ENCODE data around the gene DCC.

The DCC gene

DNA sequence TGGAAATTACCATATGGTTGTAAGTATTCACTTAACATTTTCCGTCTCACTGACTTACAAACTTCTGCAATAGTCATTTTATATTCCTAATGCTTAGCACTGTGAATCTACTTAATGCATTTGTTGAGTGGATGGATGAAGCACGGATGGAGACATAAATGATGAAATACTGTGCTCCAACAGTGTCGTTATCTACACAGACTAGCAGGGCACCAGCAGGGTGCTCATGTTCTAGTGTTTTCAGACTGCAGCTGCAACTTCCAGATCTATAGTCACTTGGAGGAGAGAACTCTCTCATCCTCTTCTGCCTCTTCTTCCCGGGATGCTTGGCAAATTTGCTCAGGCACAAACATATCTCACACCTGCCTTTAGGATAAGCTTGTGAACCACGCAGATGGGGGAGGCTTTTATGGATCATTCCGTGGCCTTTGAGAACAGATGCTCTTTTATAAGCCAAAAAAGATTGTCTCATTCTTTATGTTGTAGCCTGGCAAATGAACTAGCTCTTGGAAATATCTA, 1086.7 kb downstream of the DCC start:
- Histone ChIP-seq H2BK5ac (ENCODE audit: low read depth, low read length, poor library complexity, severe bottlenecking) (no peak overlapping the region), H4K8ac (ENCODE audit: low read length) (no peak overlapping the region), H3K9me3 (ENCODE audit: control insufficient read depth, low read length) (no peaks in the 10 kb centered on the region), H3K79me1 (replicated peaks; ENCODE audit: low read length, poor library complexity, severe bottlenecking) (no peaks in the 10 kb centered on the region), H2AK5ac (ENCODE audit: low read length, severe bottlenecking) (no peak overlapping the region), H2AFZ (ENCODE audit: low read depth, low read length) (no peak overlapping the region), H2BK15ac (ENCODE audit: low read depth, poor library complexity, severe bottlenecking) (no peak overlapping the region), H3K4me3 (ENCODE audit: insufficient read depth in 1 of 2, low read depth in 1 of 2, low read length in 2 of 2) (no peak overlapping the region), H3K27ac (ENCODE audit: low read length, poor library complexity, severe bottlenecking) (no peak overlapping the region), H2BK12ac (ENCODE audit: low read length in 2 of 2) (no peak overlapping the region), H3K27me3 (ENCODE audit: control insufficient read depth in 1 of 2, insufficient read depth in 1 of 2, low read length in 2 of 2) (no peaks in the 10 kb centered on the region), H3K9ac (ENCODE audit: low read length) (no peak overlapping the region), H3K4ac (ENCODE audit: low read depth in 1 of 2, low read length in 2 of 2) (no peak overlapping the region), H3K18ac (ENCODE audit: low read depth in 1 of 2, low read length in 2 of 2) (no peak overlapping the region), H4K91ac (ENCODE audit: low read length) (no peak overlapping the region), H3K4me2 (ENCODE audit: low read length, poor library complexity, severe bottlenecking) (no peak overlapping the region), H3K14ac (ENCODE audit: low read length in 2 of 2) (no peak overlapping the region), H3K36me3 (ENCODE audit: control insufficient read depth in 1 of 2, insufficient read depth in 2 of 2, low read depth in 1 of 2, low read length in 2 of 2) (no peaks in the 10 kb centered on the region), H3K23ac (ENCODE audit: low read length in 2 of 2) (no peak overlapping the region), H2BK120ac (ENCODE audit: low read depth, low read length) (no peak overlapping the region), H3K4me1 (ENCODE audit: control insufficient read depth, insufficient read depth, low read depth, low read length) (no peaks in the 10 kb centered on the region)
- no peak for DNase-seq
- 64% methylated on average over 5 of the region's 6 CpGs for WGBS

DNA sequence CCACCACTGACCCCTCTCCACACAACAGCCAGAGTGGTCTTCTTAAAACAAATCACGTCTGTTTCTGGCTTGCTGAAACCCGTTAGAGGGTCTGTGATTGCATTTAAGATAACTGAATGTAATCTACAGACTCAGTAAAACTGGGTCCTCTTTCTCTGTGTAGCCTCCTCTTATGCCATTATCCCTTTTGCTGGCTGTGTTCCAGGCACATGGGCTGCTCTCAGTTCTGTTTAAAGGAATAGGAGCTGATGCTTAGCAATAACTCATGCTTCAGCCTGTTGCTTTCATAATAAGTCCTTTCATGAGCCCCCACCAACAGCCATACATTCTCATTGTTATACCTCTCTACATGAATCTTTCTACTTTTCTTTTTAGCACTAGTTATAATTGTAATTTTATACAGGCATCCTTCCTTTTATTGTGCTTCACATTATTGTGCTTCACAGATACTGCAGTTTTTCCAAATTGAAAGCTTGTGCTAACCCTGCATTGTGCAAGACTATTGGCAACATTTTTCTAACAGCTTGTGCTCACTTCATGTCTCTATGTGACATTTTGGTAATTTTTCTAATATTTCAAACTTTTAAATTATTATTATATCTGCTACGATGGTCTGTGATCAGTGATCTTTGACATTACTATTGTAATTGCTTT, 1101.9 kb downstream of the DCC start:
- Histone ChIP-seq H3K14ac (ENCODE audit: low read length in 2 of 2) (no peak overlapping the region), H3K4ac (ENCODE audit: low read depth in 1 of 2, low read length in 2 of 2) (no peak overlapping the region), H2BK12ac (ENCODE audit: low read length in 2 of 2) (no peak overlapping the region), H4K91ac (ENCODE audit: low read length) (no peak overlapping the region), H3K4me3 (ENCODE audit: insufficient read depth in 1 of 2, low read depth in 1 of 2, low read length in 2 of 2) (no peak overlapping the region), H2BK120ac (ENCODE audit: low read depth, low read length) (no peak overlapping the region), H3K18ac (ENCODE audit: low read depth in 1 of 2, low read length in 2 of 2) (no peak overlapping the region), H2AFZ (ENCODE audit: low read depth, low read length) (no peak overlapping the region), H2AK5ac (ENCODE audit: low read length, severe bottlenecking) (no peak overlapping the region), H3K4me1 (ENCODE audit: control insufficient read depth, insufficient read depth, low read depth, low read length) (no peaks in the 10 kb centered on the region), H3K27ac (ENCODE audit: low read length, poor library complexity, severe bottlenecking) (no peak overlapping the region), H3K9me3 (ENCODE audit: control insufficient read depth, low read length) (no peaks in the 10 kb centered on the region), H4K8ac (ENCODE audit: low read length) (no peak overlapping the region), H3K4me2 (ENCODE audit: low read length, poor library complexity, severe bottlenecking) (no peak overlapping the region), H3K9ac (ENCODE audit: low read length) (no peak overlapping the region), H3K27me3 (ENCODE audit: control insufficient read depth in 1 of 2, insufficient read depth in 1 of 2, low read length in 2 of 2) (no peaks in the 10 kb centered on the region), H2BK5ac (ENCODE audit: low read depth, low read length, poor library complexity, severe bottlenecking) (no peak overlapping the region), H3K23ac (ENCODE audit: low read length in 2 of 2) (no peak overlapping the region), H2BK15ac (ENCODE audit: low read depth, poor library complexity, severe bottlenecking) (no peak overlapping the region), H3K36me3 (ENCODE audit: control insufficient read depth in 1 of 2, insufficient read depth in 2 of 2, low read depth in 1 of 2, low read length in 2 of 2) (no peaks in the 10 kb centered on the region), H3K79me1 (replicated peaks; ENCODE audit: low read length, poor library complexity, severe bottlenecking) (no peaks in the 10 kb centered on the region)
- no peak for DNase-seq
- 49% methylated on average over 3 of the region's 3 CpGs for WGBS

GRCh38 chr18:53442415-53442783, 1102.4 kb downstream of the DCC start:
- H2BK5ac ChIP-seq (ENCODE audit: low read depth, low read length, poor library complexity, severe bottlenecking): no peak overlapping the region
- H3K4ac ChIP-seq (ENCODE audit: low read depth in 1 of 2, low read length in 2 of 2): no peak overlapping the region
- H3K27ac ChIP-seq (ENCODE audit: low read length, poor library complexity, severe bottlenecking): no peak overlapping the region
- no peaks in the 10 kb centered on the region for H3K79me1 ChIP-seq (replicated peaks; ENCODE audit: low read length, poor library complexity, severe bottlenecking)
- no peak for DNase-seq
- no peak overlapping the region for H4K8ac ChIP-seq (ENCODE audit: low read length)
- H3K4me3 ChIP-seq (ENCODE audit: insufficient read depth in 1 of 2, low read depth in 1 of 2, low read length in 2 of 2): no peak overlapping the region
- no peak overlapping the region for H2BK15ac ChIP-seq (ENCODE audit: low read depth, poor library complexity, severe bottlenecking)
- no peak overlapping the region for H3K9ac ChIP-seq (ENCODE audit: low read length)
- no peak overlapping the region for H2AK5ac ChIP-seq (ENCODE audit: low read length, severe bottlenecking)
- H4K91ac ChIP-seq (ENCODE audit: low read length): no peak overlapping the region
- H3K23ac ChIP-seq (ENCODE audit: low read length in 2 of 2): no peak overlapping the region
- H3K4me1 ChIP-seq (ENCODE audit: control insufficient read depth, insufficient read depth, low read depth, low read length): no peaks in the 10 kb centered on the region
- 85% methylated on average over 3 of the region's 3 CpGs for WGBS
- no peak overlapping the region for H2BK120ac ChIP-seq (ENCODE audit: low read depth, low read length)
- H3K27me3 ChIP-seq (ENCODE audit: control insufficient read depth in 1 of 2, insufficient read depth in 1 of 2, low read length in 2 of 2): no peaks in the 10 kb centered on the region
- H3K9me3 ChIP-seq (ENCODE audit: control insufficient read depth, low read length): no peaks in the 10 kb centered on the region
- H3K18ac ChIP-seq (ENCODE audit: low read depth in 1 of 2, low read length in 2 of 2): no peak overlapping the region
- no peaks in the 10 kb centered on the region for H3K36me3 ChIP-seq (ENCODE audit: control insufficient read depth in 1 of 2, insufficient read depth in 2 of 2, low read depth in 1 of 2, low read length in 2 of 2)
- H3K14ac ChIP-seq (ENCODE audit: low read length in 2 of 2): no peak overlapping the region
- no peak overlapping the region for H3K4me2 ChIP-seq (ENCODE audit: low read length, poor library complexity, severe bottlenecking)
- H2AFZ ChIP-seq (ENCODE audit: low read depth, low read length): no peak overlapping the region
- no peak overlapping the region for H2BK12ac ChIP-seq (ENCODE audit: low read length in 2 of 2)

DNA sequence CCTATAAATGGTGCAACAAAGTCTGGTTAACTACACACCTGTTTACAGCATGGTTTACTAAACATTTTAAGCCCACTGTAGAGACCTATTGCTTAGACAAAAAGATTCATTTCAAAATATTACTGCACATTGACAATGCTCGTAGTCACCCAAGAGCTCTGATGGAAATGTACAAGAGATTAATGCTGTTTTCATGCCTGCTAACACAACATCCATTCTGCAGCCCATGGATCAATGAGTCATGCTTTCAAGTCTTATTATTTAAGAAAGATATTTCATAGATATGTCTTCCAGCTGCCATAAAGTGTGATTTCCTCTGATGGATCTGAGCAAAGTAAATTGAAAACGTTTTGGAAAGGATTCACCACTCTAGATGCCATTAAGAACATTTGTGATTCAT, 1103.3 kb downstream of the DCC start:
- Histone ChIP-seq H2AFZ (ENCODE audit: low read depth, low read length) (no peak overlapping the region), H3K27ac (ENCODE audit: low read length, poor library complexity, severe bottlenecking) (no peak overlapping the region), H2AK5ac (ENCODE audit: low read length, severe bottlenecking) (no peak overlapping the region), H3K79me1 (replicated peaks; ENCODE audit: low read length, poor library complexity, severe bottlenecking) (no peaks in the 10 kb centered on the region), H3K23ac (ENCODE audit: low read length in 2 of 2) (no peak overlapping the region), H2BK12ac (ENCODE audit: low read length in 2 of 2) (no peak overlapping the region), H3K9me3 (ENCODE audit: control insufficient read depth, low read length) (no peaks in the 10 kb centered on the region), H3K4ac (ENCODE audit: low read depth in 1 of 2, low read length in 2 of 2) (no peak overlapping the region), H3K14ac (ENCODE audit: low read length in 2 of 2) (no peak overlapping the region), H3K4me2 (ENCODE audit: low read length, poor library complexity, severe bottlenecking) (no peak overlapping the region), H2BK15ac (ENCODE audit: low read depth, poor library complexity, severe bottlenecking) (no peak overlapping the region), H2BK5ac (ENCODE audit: low read depth, low read length, poor library complexity, severe bottlenecking) (no peak overlapping the region), H3K36me3 (ENCODE audit: control insufficient read depth in 1 of 2, insufficient read depth in 2 of 2, low read depth in 1 of 2, low read length in 2 of 2) (no peaks in the 10 kb centered on the region), H3K4me3 (ENCODE audit: insufficient read depth in 1 of 2, low read depth in 1 of 2, low read length in 2 of 2) (no peak overlapping the region), H4K8ac (ENCODE audit: low read length) (no peak overlapping the region), H3K9ac (ENCODE audit: low read length) (no peak overlapping the region), H4K91ac (ENCODE audit: low read length) (no peak overlapping the region), H3K27me3 (ENCODE audit: control insufficient read depth in 1 of 2, insufficient read depth in 1 of 2, low read length in 2 of 2) (no peaks in the 10 kb centered on the region), H2BK120ac (ENCODE audit: low read depth, low read length) (no peak overlapping the region), H3K18ac (ENCODE audit: low read depth in 1 of 2, low read length in 2 of 2) (no peak overlapping the region), H3K4me1 (ENCODE audit: control insufficient read depth, insufficient read depth, low read depth, low read length) (no peaks in the 10 kb centered on the region)
- no peak for DNase-seq
- 75% methylated on average over 1 of the region's 2 CpGs for WGBS

Measured in mesenchymal stem cell (in vitro differentiated cells and primary cell).